ENCODE results near the gene SHTN1. TPM values are rescaled to one million over a fixed set of nuclear protein-coding genes. Genes with fewer than 3 reads are reported as not detected.

SHTN1 gene
- total and polyA plus RNA-seq, 2 donors from 2014 or later, result 14.0 to 44.2 TPM

DNA sequence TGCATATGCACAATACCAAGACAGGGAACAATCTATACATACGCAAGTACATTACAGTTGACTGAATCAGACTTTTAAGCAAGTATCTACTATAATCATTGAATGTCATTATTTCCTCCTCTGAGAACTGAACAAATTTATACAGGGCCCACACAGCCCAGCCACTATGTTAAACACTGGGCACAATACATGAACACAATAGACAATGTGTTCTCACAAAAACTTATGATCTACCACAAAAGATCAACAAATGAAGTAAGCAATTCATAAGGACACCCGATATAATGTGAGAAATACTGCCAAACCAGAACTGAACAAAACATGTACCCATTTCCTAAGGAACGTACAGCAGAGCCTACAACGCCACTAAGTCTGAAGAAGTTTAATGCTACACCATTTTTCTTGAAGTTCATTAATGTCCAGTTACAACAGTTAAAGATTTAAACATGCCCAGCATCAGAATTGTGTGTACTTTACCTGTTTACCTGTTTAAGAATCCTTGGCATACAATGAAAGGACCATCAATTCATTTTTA is 31.5 kb downstream of the SHTN1 start:
- DNase-seq, result no peak
- no peaks in the 10 kb centered on the region for H3K4me1 ChIP-seq (ENCODE audit: control insufficient read depth in 2 of 3, insufficient read depth in 2 of 3, low read depth in 1 of 3, low read length in 3 of 3)
- TF ChIP-seq, protein P1, sequence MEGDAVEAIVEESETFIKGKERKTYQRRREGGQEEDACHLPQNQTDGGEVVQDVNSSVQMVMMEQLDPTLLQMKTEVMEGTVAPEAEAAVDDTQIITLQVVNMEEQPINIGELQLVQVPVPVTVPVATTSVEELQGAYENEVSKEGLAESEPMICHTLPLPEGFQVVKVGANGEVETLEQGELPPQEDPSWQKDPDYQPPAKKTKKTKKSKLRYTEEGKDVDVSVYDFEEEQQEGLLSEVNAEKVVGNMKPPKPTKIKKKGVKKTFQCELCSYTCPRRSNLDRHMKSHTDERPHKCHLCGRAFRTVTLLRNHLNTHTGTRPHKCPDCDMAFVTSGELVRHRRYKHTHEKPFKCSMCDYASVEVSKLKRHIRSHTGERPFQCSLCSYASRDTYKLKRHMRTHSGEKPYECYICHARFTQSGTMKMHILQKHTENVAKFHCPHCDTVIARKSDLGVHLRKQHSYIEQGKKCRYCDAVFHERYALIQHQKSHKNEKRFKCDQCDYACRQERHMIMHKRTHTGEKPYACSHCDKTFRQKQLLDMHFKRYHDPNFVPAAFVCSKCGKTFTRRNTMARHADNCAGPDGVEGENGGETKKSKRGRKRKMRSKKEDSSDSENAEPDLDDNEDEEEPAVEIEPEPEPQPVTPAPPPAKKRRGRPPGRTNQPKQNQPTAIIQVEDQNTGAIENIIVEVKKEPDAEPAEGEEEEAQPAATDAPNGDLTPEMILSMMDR (IDR thresholded peaks at IDR 0.05; ENCODE audit: borderline replicate concordance, extremely low read depth, insufficient read depth), result no peak
- no peak for FAIRE-seq
- H3K9ac ChIP-seq (ENCODE audit: low read length in 3 of 3), result no peak overlapping the region
- intact Hi-C loops (cut with DNase I), result no loop called here
- no peaks in the 10 kb centered on the region for H3K27me3 ChIP-seq (ENCODE audit: control insufficient read depth, insufficient read depth, low read length)
- H3K4me3 ChIP-seq (ENCODE audit: low read length in 3 of 3), result no peak overlapping the region
- no peak overlapping the region for H3K27ac ChIP-seq (ENCODE audit: low read depth in 2 of 2, low read length in 2 of 2)
- H3K36me3 ChIP-seq (ENCODE audit: control insufficient read depth in 2 of 3, insufficient read depth in 3 of 3, low read length in 3 of 3), result no peaks in the 10 kb centered on the region
- no peaks in the 10 kb centered on the region for H3K9me3 ChIP-seq (ENCODE audit: control insufficient read depth in 2 of 3, insufficient read depth in 1 of 3, low read length in 3 of 3)

GRCh38 chr10:116972131-116972530 is 32.9 kb downstream of the SHTN1 start:
- TF ChIP-seq, protein P1 (IDR thresholded peaks at IDR 0.05; ENCODE audit: borderline replicate concordance, extremely low read depth, insufficient read depth), result no peak
- H3K27me3 ChIP-seq (ENCODE audit: control insufficient read depth, insufficient read depth, low read length), result no peaks in the 10 kb centered on the region
- DNase-seq (peak in 1 of 5 donors; percentile 50), FAIRE-seq (no peak)
- no peaks in the 10 kb centered on the region for H3K36me3 ChIP-seq (ENCODE audit: control insufficient read depth in 2 of 3, insufficient read depth in 3 of 3, low read length in 3 of 3)
- no peaks in the 10 kb centered on the region for H3K9me3 ChIP-seq (ENCODE audit: control insufficient read depth in 2 of 3, insufficient read depth in 1 of 3, low read length in 3 of 3)
- H3K9ac ChIP-seq (ENCODE audit: low read length in 3 of 3), result no peak overlapping the region
- H3K4me3 ChIP-seq (ENCODE audit: low read length in 3 of 3), result no peak overlapping the region
- no peak overlapping the region for H3K27ac ChIP-seq (ENCODE audit: low read depth in 2 of 2, low read length in 2 of 2)
- H3K4me1 ChIP-seq (ENCODE audit: control insufficient read depth in 2 of 3, insufficient read depth in 2 of 3, low read depth in 1 of 3, low read length in 3 of 3), result no peaks in the 10 kb centered on the region
- intact Hi-C loops (cut with DNase I), result no loop called here

GRCh38 chr10:116970050-116970449 is 34.9 kb downstream of the SHTN1 start:
- H3K9ac ChIP-seq (ENCODE audit: low read length in 3 of 3), result no peak overlapping the region
- no peaks in the 10 kb centered on the region for H3K9me3 ChIP-seq (ENCODE audit: control insufficient read depth in 2 of 3, insufficient read depth in 1 of 3, low read length in 3 of 3)
- FAIRE-seq (no peak), DNase-seq (no peak)
- TF ChIP-seq, protein P1 (IDR thresholded peaks at IDR 0.05; ENCODE audit: borderline replicate concordance, extremely low read depth, insufficient read depth), result no peak
- no peak overlapping the region for H3K4me3 ChIP-seq (ENCODE audit: low read length in 3 of 3)
- no peak overlapping the region for H3K27ac ChIP-seq (ENCODE audit: low read depth in 2 of 2, low read length in 2 of 2)
- intact Hi-C loops (cut with DNase I), result no loop called here
- H3K4me1 ChIP-seq (ENCODE audit: control insufficient read depth in 2 of 3, insufficient read depth in 2 of 3, low read depth in 1 of 3, low read length in 3 of 3), result no peaks in the 10 kb centered on the region
- H3K27me3 ChIP-seq (ENCODE audit: control insufficient read depth, insufficient read depth, low read length), result no peaks in the 10 kb centered on the region
- no peaks in the 10 kb centered on the region for H3K36me3 ChIP-seq (ENCODE audit: control insufficient read depth in 2 of 3, insufficient read depth in 3 of 3, low read length in 3 of 3)

DNA sequence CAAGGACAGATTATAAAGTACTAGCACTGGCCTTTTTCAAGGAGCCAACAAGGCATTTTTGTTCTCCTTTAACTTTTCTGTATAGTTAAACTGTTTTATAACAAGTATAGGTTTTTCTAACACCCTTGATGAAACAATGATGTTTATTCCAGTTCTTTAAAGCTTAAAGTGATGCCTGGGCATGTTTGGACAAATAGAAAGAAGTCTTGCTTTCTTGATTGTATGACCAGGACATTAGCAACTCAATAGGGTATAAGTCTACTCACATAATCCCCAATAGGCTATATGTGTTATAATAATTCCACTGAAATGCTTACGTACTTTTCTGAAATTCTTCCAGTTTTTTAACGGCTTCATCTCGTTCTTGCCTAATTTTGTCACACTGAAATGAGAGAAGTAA is 36.7 kb downstream of the SHTN1 start:
- H3K4me1 ChIP-seq (ENCODE audit: control insufficient read depth in 2 of 3, insufficient read depth in 2 of 3, low read depth in 1 of 3, low read length in 3 of 3), result no peaks in the 10 kb centered on the region
- TF ChIP-seq, protein P1 (IDR thresholded peaks at IDR 0.05; ENCODE audit: borderline replicate concordance, extremely low read depth, insufficient read depth), result no peak
- no peak overlapping the region for H3K27ac ChIP-seq (ENCODE audit: low read depth in 2 of 2, low read length in 2 of 2)
- no peaks in the 10 kb centered on the region for H3K27me3 ChIP-seq (ENCODE audit: control insufficient read depth, insufficient read depth, low read length)
- no peaks in the 10 kb centered on the region for H3K9me3 ChIP-seq (ENCODE audit: control insufficient read depth in 2 of 3, insufficient read depth in 1 of 3, low read length in 3 of 3)
- FAIRE-seq (no peak), DNase-seq (no peak)
- intact Hi-C loops (cut with DNase I), result no loop called here
- no peak overlapping the region for H3K9ac ChIP-seq (ENCODE audit: low read length in 3 of 3)
- no peaks in the 10 kb centered on the region for H3K36me3 ChIP-seq (ENCODE audit: control insufficient read depth in 2 of 3, insufficient read depth in 3 of 3, low read length in 3 of 3)
- H3K4me3 ChIP-seq (ENCODE audit: low read length in 3 of 3), result no peak overlapping the region
